HG02970 (cell line): ENCODE data around the gene NBPF26.
"Not testable (repeated sequence)": the region's sequence is repeated elsewhere in the genome, so short reads cannot be mapped to it uniquely, and the experiment has no call there.

ENCODE experiments used
- ATAC-seq: cut with Tn5 transposase; IDR thresholded peaks from one replicate; pipeline ENCODE4 v1.9.1; 2021; ENCODE audit warnings: mild to moderate bottlenecking, moderate library complexity, moderate number of reproducible peaks; ENCODE audit not compliant: unreplicated experiment, low FRiP score

NBPF26 gene

GRCh38 chr1:120850537-120851421 is 127.0 kb downstream of the NBPF26 start:
- ATAC-seq, result peak; percentile 71

GRCh38 chr1:120858144-120858543 is 134.4 kb downstream of the NBPF26 start:
- not testable (repeated sequence) for ATAC-seq

GRCh38 chr1:120859615-120860234 is 136.0 kb downstream of the NBPF26 start:
- ATAC-seq, result not testable (repeated sequence)

- ATAC-seq, result not testable (repeated sequence)
Observed at GRCh38 chr1:120878206-120878605, 154.5 kb downstream of the NBPF26 start.

- not testable (repeated sequence) for ATAC-seq
Observed at GRCh38 chr1:120880056-120880455, 156.3 kb downstream of the NBPF26 start.

GRCh38 chr1:120881934-120882333 is 158.2 kb downstream of the NBPF26 start:
- not testable (repeated sequence) for ATAC-seq
